Heart left ventricle (tissue), 16 donors: Measurements from ENCODE around the gene LMBRD1. TPM values are rescaled to one million over a fixed set of nuclear protein-coding genes. Genes with fewer than 3 reads are reported as not detected.
"Not testable (repeated sequence)": the region's sequence is repeated elsewhere in the genome, so short reads cannot be mapped to it uniquely, and the experiment has no call there.

Experiments
- ATAC-seq, 4 donors: fragments of 200-7000 bp; cut with Tn5 transposase; one replicate each; pipeline ENCODE4 v1.9.1; 2020 to 2022; ENCODE audit warnings: moderate library complexity in 4 of 4, mild to moderate bottlenecking in 3 of 4, moderate number of reproducible peaks in 1 of 4
- DNase-seq, 5 donors: peaks; one replicate each; pipeline ENCODE4 v3.0.0-alpha.2; 2020
- H3K27ac ChIP-seq, 12 donors: fragments of 200-600 bp; sonication (generic) in 4 of 12; one replicate each; pipeline versions ENCODE4 v1.5.0 to v1.8.0; 2016 to 2022; ENCODE audit warnings: mild to moderate bottlenecking in 2 of 12
- H3K27me3 ChIP-seq, 9 donors: fragments of 200-600 bp; sonication (generic) in 2 of 9; one replicate each; pipeline versions ENCODE4 v1.5.1 to v1.8.0; 2016 to 2022; ENCODE audit warnings: mild to moderate bottlenecking in 3 of 9
- H3K36me3 ChIP-seq, 9 donors: fragments of 200-600 bp; sonication (generic) in 2 of 9; one replicate each; pipeline versions ENCODE4 v1.5.0 to v1.8.0; 2018 to 2022; ENCODE audit warnings: mild to moderate bottlenecking in 2 of 9
- H3K4me1 ChIP-seq, 12 donors: fragments of 200-600 bp; sonication (generic) in 4 of 12; one replicate each; pipeline versions ENCODE4 v1.5.0 to v1.8.0; 2016 to 2022; ENCODE audit warnings: mild to moderate bottlenecking in 3 of 12
- H3K4me3 ChIP-seq, 12 donors: fragments of 200-600 bp; sonication (generic) in 4 of 12; one replicate each; pipeline versions ENCODE4 v1.5.0 to v1.8.0; 2017 to 2022; ENCODE audit warnings: mild to moderate bottlenecking in 9 of 12, moderate library complexity in 4 of 12
- H3K9me3 ChIP-seq, 12 donors: fragments of 200-600 bp; sonication (generic) in 4 of 12; one replicate each; pipeline versions ENCODE4 v1.5.0 to v1.8.0; 2016 to 2022; ENCODE audit warnings: mild to moderate bottlenecking in 1 of 12
- POLR2A ChIP-seq, 2 donors: fragments of 450-650 bp; IDR thresholded peaks; one replicate each; pipeline ENCODE4 v1.6.1; 2017; ENCODE audit warnings: antibody characterized with exemption in 2 of 2, mild to moderate bottlenecking in 2 of 2, moderate library complexity in 2 of 2
- WGBS, 4 donors: extraction: QIAGEN DNeasy Blood & Tissue Kit in 2 of 4; methylation state at CpG; one replicate each; pipeline versions ENCODE4 v1.1.5 to v1.1.7; 2013 to 2018; 5-methylcytosine and 5-hydroxymethylcytosine counted together
- intact Hi-C, 10 donors: fragments of 100-400 bp; cut with DNase I; formaldehyde crosslinking; loops; one replicate each; pipeline versions ENCODE4 v1.11.1 to v1.14.2; 2022
- polyA plus RNA-seq, 2 donors: library from polyadenylated mRNA; stranded (reverse); fragments of 200-250 nt; gene quantifications; one replicate each; pipeline ENCODE4 v1.2.3, GENCODE V29; 2013
- total RNA-seq, 9 donors: library from RNA; depleted of rRNA in 2 of 9; stranded (reverse); fragments of >200 nt in 2 of 9; fragmentation: NEBNext Ultra II Directional in 3 of 9; extraction: Animal tissue kit (Norgen Biotek cat#: 25700) in 3 of 9; gene quantifications; one replicate each; pipeline versions ENCODE4 v1.1.0 to v1.2.4, GENCODE V29; 2016 to 2023
- TF ChIP-seq, protein P1 (sequence below), 12 donors: fragments of 200-600 bp; sonication (generic) in 4 of 12; IDR thresholded peaks; one replicate each; pipeline versions ENCODE4 v1.5.0 to v1.8.0; 2018 to 2022; ENCODE audit warnings: antibody characterized with exemption in 12 of 12, mild to moderate bottlenecking in 5 of 12
- donor health status: ischemic (EF 13 %, LVEDD 7.1; RV severe dilation, severe dysfunction).
- donor health status: healthy with polysubstance abuse.
- donor health status: DM: no; HTN: yes; CAD: no.
- donor health status: DM: no; HTN: no; CAD: no.
- donor health status: ischemic (EF 25% LVEDD 6.9; RV normal size, moderate dysfunction).
- donor health status: ischemic (EF 25% LVEDD 5.7; RV mildly dilated, moderate dysfunction).
- donor health status: healthy.
- donor health status: DM: yes; HTN: yes; CAD: no.
- donor health status: ischemic (EF 35%, LVEDD 5.7; RV mildly dilated, moderate dysfunction).
- donor health status: nonischemic (EF 11% LVEDD 7.7; RV severe dilation, severe dysfunction).
- donor health status: DM: yes; HTN: yes; CAD: no.
- donor health status: PGD.
- donor health status: ischemic (EF 29% LVEDD 5.4; RV normal size, mild dysfunction).
- donor health status: nonischemic (EF 23%, LVEDD 6.1; RV moderate dilation, normal function).

The LMBRD1 gene
- total and polyA plus RNA-seq, 11 donors: 37.0 to 53.6 (median 45.1) TPM

DNA sequence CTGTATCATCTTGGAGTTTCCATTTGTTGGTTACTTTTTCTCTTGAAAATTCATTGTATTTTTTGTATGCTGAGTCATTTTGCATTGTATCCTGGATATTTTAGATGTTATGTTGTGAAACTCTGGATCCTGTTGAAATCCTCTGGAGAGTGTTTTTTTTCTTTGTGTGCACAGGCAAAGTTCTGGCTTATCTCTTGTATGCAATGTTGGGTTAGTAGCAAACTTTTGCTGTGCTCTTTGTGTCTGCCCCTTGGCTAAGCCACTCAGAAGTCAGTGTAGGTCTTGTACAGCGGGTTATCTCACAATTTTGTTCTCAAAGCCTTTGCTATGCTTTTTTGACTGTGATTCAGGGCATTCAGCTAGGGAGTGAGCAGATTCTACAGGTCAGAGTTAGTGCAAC, 29.1 kb upstream of the LMBRD1 start:
- no peak overlapping the region for H3K27ac ChIP-seq
- 74 to 82% (median 78%) methylated on average over 1 of the region's 1 CpG for WGBS, 4 donors
- no peak for DNase-seq
- TF ChIP-seq, protein P1, sequence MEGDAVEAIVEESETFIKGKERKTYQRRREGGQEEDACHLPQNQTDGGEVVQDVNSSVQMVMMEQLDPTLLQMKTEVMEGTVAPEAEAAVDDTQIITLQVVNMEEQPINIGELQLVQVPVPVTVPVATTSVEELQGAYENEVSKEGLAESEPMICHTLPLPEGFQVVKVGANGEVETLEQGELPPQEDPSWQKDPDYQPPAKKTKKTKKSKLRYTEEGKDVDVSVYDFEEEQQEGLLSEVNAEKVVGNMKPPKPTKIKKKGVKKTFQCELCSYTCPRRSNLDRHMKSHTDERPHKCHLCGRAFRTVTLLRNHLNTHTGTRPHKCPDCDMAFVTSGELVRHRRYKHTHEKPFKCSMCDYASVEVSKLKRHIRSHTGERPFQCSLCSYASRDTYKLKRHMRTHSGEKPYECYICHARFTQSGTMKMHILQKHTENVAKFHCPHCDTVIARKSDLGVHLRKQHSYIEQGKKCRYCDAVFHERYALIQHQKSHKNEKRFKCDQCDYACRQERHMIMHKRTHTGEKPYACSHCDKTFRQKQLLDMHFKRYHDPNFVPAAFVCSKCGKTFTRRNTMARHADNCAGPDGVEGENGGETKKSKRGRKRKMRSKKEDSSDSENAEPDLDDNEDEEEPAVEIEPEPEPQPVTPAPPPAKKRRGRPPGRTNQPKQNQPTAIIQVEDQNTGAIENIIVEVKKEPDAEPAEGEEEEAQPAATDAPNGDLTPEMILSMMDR (IDR thresholded peaks at IDR 0.05): no peak
- no peak for TF ChIP-seq POLR2A (IDR thresholded peaks at IDR 0.05)
- no peak overlapping the region for H3K4me3 ChIP-seq
- H3K9me3 ChIP-seq: peaks cover 0 to 4% (median 0%) of the 10 kb centered on the region in 12 donors
- intact Hi-C loops: no loop called here
- ATAC-seq: no peak
- no peaks in the 10 kb centered on the region for H3K27me3 ChIP-seq
- no peaks in the 10 kb centered on the region for H3K4me1 ChIP-seq
- H3K36me3 ChIP-seq: no peaks in the 10 kb centered on the region

DNA sequence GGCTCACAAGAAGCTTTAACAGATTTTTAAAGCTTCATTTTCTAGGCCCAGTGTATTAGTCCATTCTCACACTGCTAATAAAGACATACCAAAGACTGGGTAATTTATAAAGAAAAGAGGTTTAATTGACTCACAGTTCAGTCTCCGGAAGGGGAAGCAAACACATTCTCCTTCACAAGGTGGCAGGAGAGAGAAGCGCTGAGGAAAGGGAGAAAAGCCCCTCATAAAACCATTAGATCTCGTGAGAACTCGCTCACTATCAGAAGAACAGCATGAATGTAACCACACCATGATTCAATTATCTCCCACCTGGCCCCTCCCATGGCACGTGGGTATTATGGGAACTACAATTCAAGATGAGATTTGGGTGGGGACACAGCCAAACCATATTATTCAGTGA, 27.5 kb upstream of the LMBRD1 start:
- intact Hi-C loops, DNase-seq, H3K4me3 ChIP-seq, H3K4me1 ChIP-seq, ATAC-seq, H3K27me3 ChIP-seq, H3K27ac ChIP-seq, H3K36me3 ChIP-seq, H3K9me3 ChIP-seq: not testable (repeated sequence)
- 69 to 75% (median 72%) methylated on average over 5 of the region's 5 CpGs for WGBS, 4 donors

DNA sequence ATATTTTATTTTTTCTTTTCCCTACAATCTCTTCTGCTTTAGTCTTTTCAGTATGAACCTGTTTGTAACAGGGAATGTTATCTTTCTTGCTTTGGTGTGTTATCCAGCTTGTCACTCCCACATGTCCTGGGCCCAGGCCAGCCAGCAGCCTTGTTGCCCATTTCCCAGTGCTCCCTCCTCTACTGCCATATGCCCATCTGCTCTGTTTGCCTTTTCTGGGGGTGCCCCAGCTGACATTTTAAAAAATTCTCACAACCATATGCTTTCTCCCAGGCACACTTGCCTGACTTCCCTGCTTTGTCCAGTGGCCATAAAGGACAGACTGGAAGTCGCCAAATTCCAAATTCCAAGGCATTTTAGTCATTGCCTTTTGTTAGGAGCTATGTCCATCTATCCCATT, 23.6 kb upstream of the LMBRD1 start:
- no peak for ATAC-seq
- TF ChIP-seq, protein P1 (IDR thresholded peaks at IDR 0.05): no peak
- no peak for TF ChIP-seq POLR2A (IDR thresholded peaks at IDR 0.05)
- intact Hi-C loops: no loop called here
- H3K27ac ChIP-seq: no peak overlapping the region
- 81 to 88% (median 84%) methylated on average over 1 of the region's 1 CpG for WGBS, 4 donors
- H3K9me3 ChIP-seq: peaks cover 0 to 4% (median 0%) of the 10 kb centered on the region in 12 donors
- H3K4me3 ChIP-seq: no peak overlapping the region
- no peaks in the 10 kb centered on the region for H3K27me3 ChIP-seq
- H3K4me1 ChIP-seq: peaks cover 0 to 13% (median 0%) of the 10 kb centered on the region in 12 donors
- no peak for DNase-seq
- H3K36me3 ChIP-seq: no peaks in the 10 kb centered on the region

DNA sequence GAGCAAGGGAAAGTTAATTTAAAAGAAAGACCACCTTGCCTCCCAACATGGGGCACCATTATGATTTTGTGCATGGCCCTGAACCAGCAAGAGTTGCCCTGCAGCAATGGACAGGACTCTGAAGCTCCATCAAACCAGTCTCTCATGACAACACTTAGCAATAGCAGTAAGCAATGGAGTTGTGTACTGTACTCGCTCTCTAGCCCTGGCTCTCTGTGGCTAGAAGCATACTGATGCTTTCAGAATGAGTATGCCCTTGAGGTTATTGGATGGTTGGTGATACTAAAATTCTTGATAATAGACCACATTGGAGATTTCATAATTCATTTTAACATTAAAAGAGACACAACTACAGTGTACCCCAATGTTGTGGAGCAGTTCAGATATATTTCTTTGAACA, 23.2 kb upstream of the LMBRD1 start:
- TF ChIP-seq, protein P1 (IDR thresholded peaks at IDR 0.05): no peak
- TF ChIP-seq POLR2A (IDR thresholded peaks at IDR 0.05): no peak
- Histone ChIP-seq H3K27me3 (no peaks in the 10 kb centered on the region), H3K9me3 (peaks cover 0 to 4% (median 0%) of the 10 kb centered on the region in 12 donors), H3K4me1 (peaks cover 0 to 13% (median 0%) of the 10 kb centered on the region in 12 donors), H3K36me3 (no peaks in the 10 kb centered on the region), H3K4me3 (no peak overlapping the region), H3K27ac (no peak overlapping the region)
- no peak for ATAC-seq
- no peak for DNase-seq
- intact Hi-C loops: no loop called here
- 91 to 95% (median 94%) methylated on average over 1 of the region's 1 CpG for WGBS, 4 donors

DNA sequence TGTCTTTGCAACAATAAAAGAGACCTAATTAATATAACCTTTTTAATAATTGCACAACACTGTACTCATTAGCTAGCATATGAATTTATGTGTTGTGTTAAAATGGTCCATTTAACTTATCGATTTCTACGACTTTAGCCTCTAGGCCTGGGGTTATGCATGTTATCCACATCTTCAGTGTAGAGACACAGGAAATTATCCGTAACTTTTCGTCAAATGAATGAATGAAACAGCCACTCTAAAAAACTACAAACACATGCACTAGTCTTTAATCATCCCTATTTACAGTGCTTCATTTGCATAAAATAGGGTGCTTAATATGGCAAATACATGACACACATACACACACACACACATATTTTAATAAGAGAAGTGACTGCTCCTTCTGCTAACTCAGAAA, 22.3 kb upstream of the LMBRD1 start:
- no peak for DNase-seq
- H3K27me3 ChIP-seq: no peaks in the 10 kb centered on the region
- ATAC-seq: no peak
- TF ChIP-seq POLR2A (IDR thresholded peaks at IDR 0.05): no peak
- TF ChIP-seq, protein P1 (IDR thresholded peaks at IDR 0.05): no peak
- H3K36me3 ChIP-seq: no peaks in the 10 kb centered on the region
- intact Hi-C loops: no loop called here
- H3K27ac ChIP-seq: no peak overlapping the region
- peaks cover 0 to under 1% (median 0%) of the 10 kb centered on the region in 12 donors for H3K9me3 ChIP-seq
- 85 to 95% (median 93%) methylated on average over 4 of the region's 4 CpGs for WGBS, 4 donors
- no peak overlapping the region for H3K4me3 ChIP-seq
- H3K4me1 ChIP-seq: peaks cover 0 to 14% (median 0%) of the 10 kb centered on the region in 12 donors
